GM19467 (cell line): ENCODE measurements around the gene DAND5.

Experiments
- ATAC-seq: cut with Tn5 transposase; IDR thresholded peaks from one replicate; pipeline ENCODE4 v1.9.1; 2021; ENCODE audit warnings: mild to moderate bottlenecking, moderate library complexity; ENCODE audit not compliant: unreplicated experiment

Gene DAND5

DNA sequence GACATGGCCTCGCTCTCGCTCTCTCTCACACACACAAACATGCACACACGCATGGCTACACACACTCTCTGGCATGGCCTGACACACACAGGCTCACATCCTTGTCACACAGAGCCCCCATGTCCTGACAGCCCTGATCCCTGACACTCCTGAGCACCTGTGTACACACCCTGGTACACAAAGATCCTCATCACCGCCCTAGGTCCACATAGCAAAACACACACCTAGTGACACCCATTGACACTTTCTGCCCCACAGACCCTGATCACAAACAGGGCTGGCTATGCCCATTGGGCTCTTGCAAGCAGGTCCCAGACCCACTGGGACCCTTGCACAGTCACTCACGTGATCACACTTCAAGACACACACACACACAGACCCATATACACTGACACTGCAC, 21.9 kb downstream of the DAND5 start:
- no peak for ATAC-seq

GRCh38 chr19:12992729-12993128, 23.4 kb downstream of the DAND5 start:
- ATAC-seq: no peak

- no peak for ATAC-seq
Observed at GRCh38 chr19:12993562-12993961, 24.2 kb downstream of the DAND5 start.

DNA sequence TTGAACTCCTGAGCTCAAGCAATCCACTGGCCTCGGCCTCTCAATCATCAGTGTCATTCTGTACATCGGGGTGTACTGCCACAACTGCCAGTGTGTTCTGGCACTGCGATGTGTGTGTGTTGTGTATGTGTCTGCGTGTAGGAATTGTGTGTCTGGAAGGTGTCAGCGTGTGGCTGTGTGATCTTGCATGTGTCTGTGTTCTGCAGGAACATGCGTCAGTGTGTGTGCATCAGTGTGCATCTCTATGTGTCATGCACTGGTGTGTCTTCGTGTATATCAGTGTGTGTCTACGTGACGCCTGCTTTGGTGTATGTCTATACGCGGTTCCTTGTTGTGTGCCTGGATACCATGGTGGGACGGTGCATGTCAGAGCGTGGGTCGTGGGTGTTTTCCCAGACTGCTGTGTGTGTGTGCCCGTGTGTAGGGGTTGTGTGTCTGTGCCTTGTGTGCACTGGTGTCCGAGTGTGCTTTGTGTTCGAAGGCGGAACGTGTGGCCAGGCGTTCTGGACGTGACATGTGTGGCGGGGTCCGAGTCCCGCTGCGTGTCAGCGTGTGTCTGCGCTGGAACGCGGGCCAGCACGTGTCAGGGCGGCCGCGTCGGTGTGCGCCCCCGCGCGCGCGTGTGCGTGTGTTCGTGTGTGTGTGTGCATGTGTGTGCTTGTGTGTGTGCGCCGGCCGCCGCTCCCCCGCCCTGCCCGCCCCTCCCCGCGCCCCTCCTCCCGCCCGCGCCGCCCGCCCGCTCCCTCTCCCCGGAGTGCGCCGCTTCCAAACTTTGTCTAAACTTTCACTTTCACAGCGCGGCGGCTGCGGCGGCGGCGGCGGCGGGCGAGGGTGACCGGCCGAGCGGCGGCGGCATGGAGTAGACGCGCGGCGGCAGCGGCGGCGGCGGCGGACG, 25.6 kb downstream of the DAND5 start, which contains the start of gene NFIX:
TSS of gene NFIX (plus strand) at position 775 of the 895 bp plus-strand sequence. CDS start 363 bp downstream, outside the sequence.
- ATAC-seq: no peak

DNA sequence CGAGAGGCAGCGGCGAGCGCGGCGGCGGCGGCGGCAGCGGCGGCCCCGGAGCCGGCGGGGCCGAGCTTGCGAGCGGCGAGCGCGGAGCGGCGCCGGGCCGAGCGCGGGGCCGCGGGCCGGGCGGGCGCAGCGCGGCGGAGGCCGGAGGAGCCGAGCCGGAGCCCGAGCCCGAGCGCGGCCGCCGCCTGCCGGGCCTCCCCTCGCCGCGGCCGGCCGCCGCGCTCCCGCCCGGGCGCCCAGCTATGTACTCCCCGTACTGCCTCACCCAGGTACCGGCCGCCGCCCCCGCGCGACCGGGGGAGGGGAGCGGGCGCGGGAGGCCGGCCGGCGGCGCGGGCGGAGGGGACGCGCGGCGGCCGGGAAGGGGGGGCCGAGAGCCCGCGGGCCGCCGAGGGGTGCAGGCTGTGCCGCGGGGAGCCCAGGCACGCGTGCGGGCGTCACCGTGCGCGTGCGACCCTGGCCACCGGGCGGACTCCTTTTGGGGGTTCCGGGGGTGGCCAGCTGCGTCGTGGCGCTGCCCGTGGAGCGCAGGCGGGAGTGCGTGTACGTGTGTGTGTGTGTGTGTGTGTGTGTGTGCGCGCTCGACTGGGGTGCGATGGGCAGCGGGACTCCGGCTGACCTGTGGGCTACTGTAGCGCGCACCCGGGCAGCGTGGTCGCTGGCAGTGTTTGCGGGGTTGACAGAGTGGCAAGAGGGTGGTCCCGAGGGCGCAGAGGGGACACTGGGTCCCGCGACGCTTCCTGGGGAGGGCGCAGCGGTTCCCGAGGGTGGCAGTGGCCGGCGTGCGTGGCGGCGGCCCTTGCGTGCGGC, 26.4 kb downstream of the DAND5 start:
- ATAC-seq: no peak

DNA sequence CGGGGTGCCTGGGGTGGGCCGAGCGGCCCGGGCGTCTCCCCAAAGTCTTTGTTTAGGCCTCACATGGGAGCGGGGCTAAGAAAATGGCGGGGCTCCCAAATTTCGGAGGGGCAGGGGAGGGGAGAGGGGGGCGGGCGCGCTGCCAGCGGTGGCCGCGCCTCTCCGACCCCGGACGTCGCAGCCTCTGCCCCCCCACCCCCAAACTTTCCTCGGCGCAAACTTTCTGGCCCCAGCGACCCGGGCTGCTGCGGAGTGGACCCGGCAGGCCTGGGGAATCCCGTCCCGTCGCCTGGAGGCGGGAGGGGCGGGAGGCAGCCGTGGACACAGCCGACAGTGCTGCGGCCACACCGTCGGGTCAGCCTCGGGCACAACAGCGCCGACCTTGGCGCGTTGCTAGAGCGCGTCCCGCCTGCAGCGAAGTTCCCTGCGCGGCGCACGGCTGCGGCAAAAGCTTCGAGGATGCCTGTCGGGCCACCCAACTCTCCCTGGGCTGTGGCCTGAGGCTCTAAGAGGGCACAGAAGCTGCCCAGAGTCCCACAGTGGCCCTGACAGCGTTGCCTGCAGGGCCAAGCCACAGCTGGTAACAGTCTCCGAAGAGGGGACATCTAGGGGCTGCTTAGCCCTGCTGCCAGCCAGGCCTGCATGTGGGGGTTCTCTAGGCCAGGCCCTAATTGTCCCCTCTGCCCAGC, 27.2 kb downstream of the DAND5 start:
- no peak for ATAC-seq

GRCh38 chr19:12997179-12997966, 28.0 kb downstream of the DAND5 start:
- ATAC-seq: no peak

DNA sequence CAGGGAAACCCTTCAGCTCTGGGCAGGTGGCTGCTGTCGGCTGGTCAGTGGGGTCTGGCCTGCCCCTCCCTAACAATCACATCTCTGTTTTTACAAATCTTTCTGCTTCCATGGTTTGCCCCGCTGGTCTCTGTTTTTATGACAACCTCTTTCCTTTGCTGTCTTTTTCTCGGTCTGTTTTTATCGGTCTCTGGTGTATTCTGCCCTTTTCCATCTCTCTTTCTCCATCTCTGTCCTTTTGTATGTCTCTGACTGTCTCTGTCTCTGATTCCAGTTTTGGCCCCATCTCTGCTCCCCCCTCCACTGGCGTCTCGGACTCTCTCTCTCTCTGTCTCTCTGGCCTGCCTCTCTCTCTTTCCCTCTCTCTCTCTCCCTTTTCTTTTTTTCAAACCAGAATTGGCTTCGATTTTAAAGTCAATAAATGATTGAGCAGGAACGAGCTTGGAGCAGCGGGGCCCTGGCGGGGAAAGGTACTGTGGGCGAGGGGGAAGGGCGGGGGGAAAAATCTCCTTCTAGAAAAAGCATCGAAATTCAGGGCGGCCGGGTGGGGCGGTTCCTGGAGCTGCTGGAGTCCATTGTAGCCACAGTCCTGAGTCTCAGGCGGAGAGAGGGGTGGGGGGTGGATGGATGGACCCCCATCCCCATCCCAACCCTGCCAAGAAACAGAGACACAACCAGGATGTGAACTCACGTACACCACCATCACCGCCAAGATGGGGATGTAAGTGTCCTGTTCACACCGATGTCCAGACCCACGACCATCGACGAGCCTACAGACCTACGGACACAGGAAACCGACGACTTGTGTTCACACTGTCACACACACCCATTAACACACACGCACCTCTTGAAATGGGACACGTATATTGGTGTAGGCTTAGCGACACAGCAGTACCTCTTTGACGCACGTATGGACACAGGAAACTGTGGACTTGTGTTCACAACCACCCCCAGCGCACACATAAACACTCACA, 28.9 kb downstream of the DAND5 start:
- ATAC-seq: no peak

GRCh38 chr19:13001166-13001501, 31.8 kb downstream of the DAND5 start:
- ATAC-seq: no peak

- no peak for ATAC-seq
Observed at GRCh38 chr19:13001502-13002165, 32.3 kb downstream of the DAND5 start.

GRCh38 chr19:13002166-13002898, 33.0 kb downstream of the DAND5 start:
- no peak for ATAC-seq

- ATAC-seq: no peak
Observed at GRCh38 chr19:13003081-13003480, 33.7 kb downstream of the DAND5 start.

DNA sequence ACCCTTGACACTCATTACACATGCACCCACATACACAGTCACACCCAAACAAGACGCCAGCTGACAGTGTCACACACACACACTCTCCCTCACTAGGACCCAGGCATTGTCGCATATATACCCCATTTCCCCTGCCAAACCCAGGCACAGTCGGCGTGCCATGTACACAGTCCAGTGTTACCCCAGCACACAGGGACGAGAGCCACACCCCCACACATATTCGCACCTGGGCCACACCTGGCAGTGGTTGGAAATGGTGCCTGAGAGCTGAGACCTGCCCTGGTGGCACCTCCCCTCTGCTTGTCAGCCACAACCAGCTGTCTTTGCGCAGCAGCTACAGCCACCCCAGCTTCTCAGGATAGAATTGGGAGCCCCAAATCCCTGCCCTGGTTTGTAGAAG, 34.9 kb downstream of the DAND5 start:
- ATAC-seq: no peak

DNA sequence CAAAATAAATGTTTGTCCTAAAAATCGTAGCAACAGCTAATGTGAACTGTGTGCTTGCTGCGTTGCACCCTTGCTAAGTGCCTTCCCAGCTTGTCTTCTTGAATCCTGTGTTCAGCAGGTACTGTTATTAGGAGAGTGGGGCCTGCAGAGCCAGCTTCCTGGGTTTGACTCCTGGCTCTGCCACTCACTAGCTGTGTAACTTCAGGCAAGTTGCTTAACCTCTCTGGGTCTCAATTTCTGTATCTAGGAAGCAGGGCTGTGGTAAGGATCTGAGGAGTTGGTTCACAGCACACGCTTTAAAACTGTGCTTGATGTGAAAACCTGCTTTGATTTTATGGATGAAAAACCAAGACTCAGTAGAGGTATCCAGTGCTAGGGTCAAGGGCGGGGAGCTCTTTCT, 35.9 kb downstream of the DAND5 start:
- no peak for ATAC-seq

- no peak for ATAC-seq
Observed at GRCh38 chr19:13005861-13006370, 36.5 kb downstream of the DAND5 start.

- no peak for ATAC-seq
Observed at GRCh38 chr19:13006431-13007281, 37.3 kb downstream of the DAND5 start.
